SJCRH30 (cell line): ENCODE measurements around the gene SLCO3A1. TPM values are rescaled to one million over a fixed set of nuclear protein-coding genes. Genes with fewer than 3 reads are reported as not detected.

ENCODE experiments used
- DNase-seq, 2 experiments: peaks; one replicate each; pipeline ENCODE4 v3.0.0-alpha.2; 2015 to 2020
- H3K27ac ChIP-seq: fragments of 250-450 bp; sonication (Bioruptor Pico); 2 replicates; pipeline ENCODE4 v1.5.1; 2020; ENCODE audit warnings: mild to moderate bottlenecking, moderate library complexity
- H3K27me3 ChIP-seq: fragments of 250-450 bp; sonication (Bioruptor Pico); 2 replicates; pipeline ENCODE4 v1.5.1; 2020; ENCODE audit warnings: mild to moderate bottlenecking, moderate library complexity
- H3K36me3 ChIP-seq: fragments of 250-450 bp; sonication (Bioruptor Pico); 2 replicates; pipeline ENCODE4 v1.5.1; 2020; ENCODE audit warnings: mild to moderate bottlenecking, moderate library complexity
- H3K4me1 ChIP-seq: fragments of 250-450 bp; sonication (Bioruptor Pico); 2 replicates; pipeline ENCODE4 v1.5.1; 2020; ENCODE audit warnings: mild to moderate bottlenecking, moderate library complexity
- H3K4me3 ChIP-seq: fragments of 250-450 bp; sonication (Bioruptor Pico); 2 replicates; pipeline ENCODE4 v1.5.1; 2020; ENCODE audit warnings: mild to moderate bottlenecking, moderate library complexity
- H3K9me3 ChIP-seq: fragments of 250-450 bp; sonication (Bioruptor Pico); replicated peaks from 2 replicates; pipeline ENCODE4 v1.5.1; 2020; ENCODE audit warnings: mild to moderate bottlenecking, moderate library complexity
- total RNA-seq: library from RNA; depleted of rRNA; stranded (reverse); fragments of >200 nt; shearing (Covaris generic); gene quantifications from 2 replicates; pipeline ENCODE4 v1.2.3, GENCODE V29; 2014

Gene SLCO3A1
- total RNA-seq, 1 experiment from 2014 or later: 4.3 TPM

- H3K27ac ChIP-seq: no peak overlapping the region
- H3K4me3 ChIP-seq: no peak overlapping the region
- no peak for DNase-seq
- no peaks in the 10 kb centered on the region for H3K9me3 ChIP-seq
- no peaks in the 10 kb centered on the region for H3K4me1 ChIP-seq
- H3K36me3 ChIP-seq: no peaks in the 10 kb centered on the region
- H3K27me3 ChIP-seq: no peaks in the 10 kb centered on the region
Observed at GRCh38 chr15:92092289-92093105, 239.0 kb downstream of the SLCO3A1 start.

- no peak for DNase-seq
- Histone ChIP-seq H3K27me3 (no peaks in the 10 kb centered on the region), H3K27ac (no peak overlapping the region), H3K9me3 (peaks cover 6% of the 10 kb centered on the region; the same call in 1 of the 2 replicates), H3K4me1 (no peaks in the 10 kb centered on the region; the same call in 1 of the 2 replicates), H3K36me3 (no peaks in the 10 kb centered on the region), H3K4me3 (no peak overlapping the region)
Observed at GRCh38 chr15:92095693-92096092, 242.2 kb downstream of the SLCO3A1 start.

- Histone ChIP-seq H3K4me3 (no peak overlapping the region), H3K4me1 (no peaks in the 10 kb centered on the region; the same call in 1 of the 2 replicates)
- peak; percentile 25 to 60 for DNase-seq
Observed at GRCh38 chr15:92097474-92098178, 244.1 kb downstream of the SLCO3A1 start.

GRCh38 chr15:92098869-92099268, 245.4 kb downstream of the SLCO3A1 start:
- H3K27me3 ChIP-seq: no peaks in the 10 kb centered on the region
- DNase-seq: peak; percentile 55 to 76
- no peak overlapping the region for H3K27ac ChIP-seq
- H3K36me3 ChIP-seq: no peaks in the 10 kb centered on the region
- H3K9me3 ChIP-seq: peaks cover 7% of the 10 kb centered on the region; the same call in 1 of the 2 replicates
- no peaks in the 10 kb centered on the region; the same call in 1 of the 2 replicates for H3K4me1 ChIP-seq
- H3K4me3 ChIP-seq: no peak overlapping the region

More at GRCh38 chr15:92097474-92098178, 244.1 kb downstream of the SLCO3A1 start:
- no peaks in the 10 kb centered on the region for H3K27me3 ChIP-seq
- peaks cover 7% of the 10 kb centered on the region; the same call in 1 of the 2 replicates for H3K9me3 ChIP-seq
- H3K27ac ChIP-seq: no peak overlapping the region
- H3K36me3 ChIP-seq: no peaks in the 10 kb centered on the region

GRCh38 chr15:92100301-92100700, 246.8 kb downstream of the SLCO3A1 start:
- Histone ChIP-seq H3K4me1 (no peaks in the 10 kb centered on the region; the same call in 1 of the 2 replicates), H3K27me3 (no peaks in the 10 kb centered on the region), H3K4me3 (no peak overlapping the region), H3K27ac (no peak overlapping the region), H3K36me3 (no peaks in the 10 kb centered on the region), H3K9me3 (peaks cover 7% of the 10 kb centered on the region; the same call in 1 of the 2 replicates)
- DNase-seq: no peak

- no peaks in the 10 kb centered on the region for H3K27me3 ChIP-seq
- no peaks in the 10 kb centered on the region for H3K36me3 ChIP-seq
- H3K27ac ChIP-seq: no peak overlapping the region
- DNase-seq: no peak
- H3K4me1 ChIP-seq: no peaks in the 10 kb centered on the region; the same call in 1 of the 2 replicates
- H3K9me3 ChIP-seq: peaks cover 7% of the 10 kb centered on the region; the same call in 1 of the 2 replicates
- no peak overlapping the region for H3K4me3 ChIP-seq
Observed at GRCh38 chr15:92100751-92101150, 247.2 kb downstream of the SLCO3A1 start.

- no peak overlapping the region for H3K4me3 ChIP-seq
- peaks cover 7% of the 10 kb centered on the region; the same call in 1 of the 2 replicates for H3K9me3 ChIP-seq
- no peaks in the 10 kb centered on the region for H3K36me3 ChIP-seq
- no peak for DNase-seq
- no peaks in the 10 kb centered on the region for H3K27me3 ChIP-seq
- H3K4me1 ChIP-seq: no peaks in the 10 kb centered on the region; the same call in 1 of the 2 replicates
- H3K27ac ChIP-seq: no peak overlapping the region
Observed at GRCh38 chr15:92101708-92102394, 248.3 kb downstream of the SLCO3A1 start.

- Histone ChIP-seq H3K4me3 (no peak overlapping the region), H3K27ac (no peak overlapping the region), H3K4me1 (no peaks in the 10 kb centered on the region; the same call in 1 of the 2 replicates), H3K9me3 (peaks cover 7% of the 10 kb centered on the region; the same call in 1 of the 2 replicates), H3K27me3 (no peaks in the 10 kb centered on the region), H3K36me3 (no peaks in the 10 kb centered on the region)
- DNase-seq: no peak
Observed at GRCh38 chr15:92102395-92102755, 248.9 kb downstream of the SLCO3A1 start.

GRCh38 chr15:92104072-92104471, 250.6 kb downstream of the SLCO3A1 start:
- no peak for DNase-seq
- Histone ChIP-seq H3K4me3 (no peak overlapping the region), H3K27me3 (no peaks in the 10 kb centered on the region), H3K27ac (no peak overlapping the region), H3K4me1 (no peaks in the 10 kb centered on the region), H3K36me3 (no peaks in the 10 kb centered on the region), H3K9me3 (peaks cover 7% of the 10 kb centered on the region; the same call in 1 of the 2 replicates)

GRCh38 chr15:92105611-92106010, 252.1 kb downstream of the SLCO3A1 start:
- H3K27ac ChIP-seq: no peak overlapping the region
- H3K27me3 ChIP-seq: no peaks in the 10 kb centered on the region
- no peak overlapping the region for H3K4me3 ChIP-seq
- no peaks in the 10 kb centered on the region; the same call in 1 of the 2 replicates for H3K4me1 ChIP-seq
- no peak for DNase-seq
- H3K9me3 ChIP-seq: 0 out of 2 replicates have a peak, but pooled peaks cover under 1% of the 10 kb centered on the region
- no peaks in the 10 kb centered on the region for H3K36me3 ChIP-seq

GRCh38 chr15:92107510-92107909, 254.0 kb downstream of the SLCO3A1 start:
- no peak for DNase-seq

GRCh38 chr15:92109191-92109873, 255.8 kb downstream of the SLCO3A1 start:
- H3K9me3 ChIP-seq: no peaks in the 10 kb centered on the region
- no peak overlapping the region for H3K4me3 ChIP-seq
- no peaks in the 10 kb centered on the region for H3K27me3 ChIP-seq
- H3K36me3 ChIP-seq: no peaks in the 10 kb centered on the region
- DNase-seq: peak; percentile 12 to 55
- no peaks in the 10 kb centered on the region; the same call in 1 of the 2 replicates for H3K4me1 ChIP-seq
- H3K27ac ChIP-seq: no peak overlapping the region

More at GRCh38 chr15:92107510-92107909, 254.0 kb downstream of the SLCO3A1 start:
- Histone ChIP-seq H3K27ac (no peak overlapping the region), H3K4me3 (no peak overlapping the region), H3K36me3 (no peaks in the 10 kb centered on the region), H3K4me1 (no peaks in the 10 kb centered on the region; the same call in 1 of the 2 replicates), H3K9me3 (no peaks in the 10 kb centered on the region), H3K27me3 (no peaks in the 10 kb centered on the region)

- Histone ChIP-seq H3K36me3 (no peaks in the 10 kb centered on the region), H3K4me1 (no peaks in the 10 kb centered on the region; the same call in 1 of the 2 replicates)
- no peak for DNase-seq
Observed at GRCh38 chr15:92111291-92111690, 257.8 kb downstream of the SLCO3A1 start.

GRCh38 chr15:92111751-92112150, 258.2 kb downstream of the SLCO3A1 start:
- no peaks in the 10 kb centered on the region for H3K36me3 ChIP-seq
- no peak overlapping the region for H3K4me3 ChIP-seq
- H3K9me3 ChIP-seq: no peaks in the 10 kb centered on the region
- no peaks in the 10 kb centered on the region; the same call in 1 of the 2 replicates for H3K4me1 ChIP-seq
- no peak overlapping the region for H3K27ac ChIP-seq
- no peaks in the 10 kb centered on the region for H3K27me3 ChIP-seq
- no peak for DNase-seq

More at GRCh38 chr15:92111291-92111690, 257.8 kb downstream of the SLCO3A1 start:
- no peaks in the 10 kb centered on the region for H3K27me3 ChIP-seq
- no peak overlapping the region for H3K27ac ChIP-seq
- no peak overlapping the region for H3K4me3 ChIP-seq
- H3K9me3 ChIP-seq: no peaks in the 10 kb centered on the region
